IMR-90 (cell line): Measurements from ENCODE around the gene POU3F3. TPM values are rescaled to one million over a fixed set of nuclear protein-coding genes. Genes with fewer than 3 reads are reported as not detected.

Experiments used
- ATAC-seq: fragments of 200-7000 bp; cut with Tn5 transposase; 2 replicates; pipeline ENCODE4 v1.9.1; 2020; ENCODE audit warnings: low read depth, mild to moderate bottlenecking, moderate library complexity
- BruUV-seq: library from RNA; stranded (reverse); fragments of 400-500 nt; replicated peaks from 2 replicates; lab custom pipeline; 2021; lab: Mats Ljungman, UMichigan
- CTCF ChIA-PET: fragments of 300-600 bp; formaldehyde crosslinking; extraction: SDS; loops from one replicate; lab custom pipeline; 2021; ENCODE audit warnings: antibody characterized with exemption; lab: Yijun Ruan, JAX
- POLR2A ChIA-PET: fragments of 300-600 bp; sonication (Branson Sonifier 250); formaldehyde crosslinking; loops from one replicate; lab custom pipeline; 2022; ENCODE audit warnings: antibody characterized with exemption; ENCODE audit not compliant: unreplicated experiment; lab: Charles Lee
- DNase-seq: peaks from one replicate; pipeline ENCODE4 v3.0.0; 2013
- H2AFZ ChIP-seq: replicated peaks from 2 replicates; pipeline ENCODE3; 2013; ENCODE audit warnings: low read length, mild to moderate bottlenecking; ENCODE audit not compliant: poor library complexity
- H2AK5ac ChIP-seq: 2 replicates; pipeline ENCODE4 v1.6.1; 2013; ENCODE audit warnings: low read depth, low read length, inconsistent platforms
- H2AK9ac ChIP-seq: replicated peaks from 2 replicates; pipeline ENCODE3; 2013; ENCODE audit warnings: mild to moderate bottlenecking, low read depth, low read length, moderate library complexity; ENCODE audit not compliant: poor library complexity
- H2BK120ac ChIP-seq: 2 replicates; pipeline ENCODE4 v1.6.1; 2013; ENCODE audit warnings: low read depth, low read length, inconsistent platforms
- H2BK15ac ChIP-seq: 3 replicates; pipeline ENCODE4 v1.6.1; 2013; ENCODE audit warnings: low read depth, low read length, inconsistent platforms
- H2BK20ac ChIP-seq: 2 replicates; pipeline ENCODE4 v1.6.1; 2013; ENCODE audit warnings: low read depth, mild to moderate bottlenecking, inconsistent platforms, low read length, moderate library complexity
- H2BK5ac ChIP-seq: 2 replicates; pipeline ENCODE4 v1.6.1; 2013; ENCODE audit warnings: mild to moderate bottlenecking, low read depth, low read length, inconsistent platforms; ENCODE audit not compliant: poor library complexity, severe bottlenecking
- H3K14ac ChIP-seq: replicated peaks from 2 replicates; pipeline ENCODE4 v1.6.1; 2013; ENCODE audit warnings: low read depth, low read length, inconsistent platforms
- H3K18ac ChIP-seq: 2 replicates; pipeline ENCODE4 v1.6.1; 2013; ENCODE audit warnings: low read depth, low read length, control low read depth
- H3K23ac ChIP-seq: 2 replicates; pipeline ENCODE4 v1.6.1; 2013; ENCODE audit warnings: low read depth, low read length, inconsistent platforms
- H3K27ac ChIP-seq: 2 replicates; pipeline ENCODE4 v1.5.1; 2013; ENCODE audit warnings: mild to moderate bottlenecking, control low read depth, low read length; ENCODE audit not compliant: insufficient read depth
- H3K27me3 ChIP-seq: 2 replicates; pipeline ENCODE4 v1.6.1; 2013; ENCODE audit warnings: low read length; ENCODE audit not compliant: control insufficient read depth, insufficient read depth
- H3K36me3 ChIP-seq: 2 replicates; pipeline ENCODE4 v1.6.1; 2013; ENCODE audit warnings: low read length, mixed read lengths; ENCODE audit not compliant: control insufficient read depth, insufficient read depth
- H3K4ac ChIP-seq: 2 replicates; pipeline ENCODE4 v1.6.1; 2013; ENCODE audit warnings: low read depth, low read length, inconsistent platforms
- H3K4me1 ChIP-seq: 2 replicates; pipeline ENCODE4 v1.6.1; 2013; ENCODE audit warnings: low read length, mixed read lengths; ENCODE audit not compliant: control insufficient read depth, insufficient read depth
- H3K4me2 ChIP-seq: 2 replicates; pipeline ENCODE4 v1.6.1; 2013; ENCODE audit warnings: low read depth, mild to moderate bottlenecking, control low read depth, low read length, moderate library complexity
- H3K4me3 ChIP-seq: 2 replicates; pipeline ENCODE4 v1.5.1; 2013; ENCODE audit warnings: low read depth, mild to moderate bottlenecking, control low read depth, low read length, moderate library complexity; ENCODE audit not compliant: insufficient read depth
- H3K56ac ChIP-seq: 2 replicates; pipeline ENCODE4 v1.6.1; 2013; ENCODE audit warnings: low read length, inconsistent platforms; ENCODE audit not compliant: insufficient read depth; ENCODE audit errors: extremely low read depth
- H3K79me1 ChIP-seq, 2 experiments: 2 replicates each; pipeline ENCODE4 v1.6.1; 2013; ENCODE audit warnings: low read length in 2 of 2, inconsistent platforms in 1 of 2, low read depth in 1 of 2
- H3K9ac ChIP-seq: 2 replicates; pipeline ENCODE4 v1.6.1; 2013; ENCODE audit warnings: low read depth, low read length, control low read depth
- H3K9me1 ChIP-seq: 2 replicates; pipeline ENCODE4 v1.6.1; 2013; ENCODE audit warnings: low read length, inconsistent platforms; ENCODE audit not compliant: insufficient read depth
- H3K9me3 ChIP-seq: 2 replicates; pipeline ENCODE4 v1.6.1; 2013; ENCODE audit warnings: low read length; ENCODE audit not compliant: control insufficient read depth, insufficient read depth
- H4K20me1 ChIP-seq: 2 replicates; pipeline ENCODE4 v1.6.1; 2013; ENCODE audit warnings: low read length, inconsistent platforms; ENCODE audit not compliant: insufficient read depth
- H4K5ac ChIP-seq: 2 replicates; pipeline ENCODE4 v1.6.1; 2013; ENCODE audit warnings: mild to moderate bottlenecking, low read depth, low read length, control low read depth
- H4K8ac ChIP-seq, 2 experiments: 2 replicates each; pipeline ENCODE4 v1.6.1; 2013; ENCODE audit warnings: low read depth in 2 of 2, low read length in 2 of 2, control low read depth in 1 of 2, inconsistent platforms in 1 of 2
- H4K91ac ChIP-seq: 2 replicates; pipeline ENCODE4 v1.6.1; 2013; ENCODE audit warnings: low read depth, low read length, inconsistent platforms; ENCODE audit not compliant: insufficient read depth
- BHLHE40 ChIP-seq: fragments of 150-350 bp; IDR thresholded peaks from 2 replicates; pipeline ENCODE4 v1.6.1; 2016; ENCODE audit warnings: mild to moderate bottlenecking, low read depth, low read length
- CEBPB ChIP-seq: IDR thresholded peaks from 2 replicates; pipeline ENCODE4 v1.6.1; 2012; ENCODE audit warnings: low read depth, low read length, improper control_type of control experiment
- MAFK ChIP-seq: IDR thresholded peaks from 2 replicates; pipeline ENCODE4 v1.6.1; 2012; ENCODE audit warnings: low read depth, low read length, improper control_type of control experiment
- MAZ ChIP-seq: IDR thresholded peaks from 2 replicates; pipeline ENCODE4 v1.6.1; 2012; ENCODE audit warnings: low read depth, mild to moderate bottlenecking, low read length, improper control_type of control experiment, moderate library complexity, borderline replicate concordance
- MXI1 ChIP-seq: IDR thresholded peaks from 2 replicates; pipeline ENCODE4 v1.6.1; 2012; ENCODE audit warnings: low read depth, mild to moderate bottlenecking, low read length, moderate library complexity, borderline replicate concordance
- RAD21 ChIP-seq: IDR thresholded peaks from 2 replicates; pipeline ENCODE4 v1.6.1; 2012; ENCODE audit warnings: low read length, improper control_type of control experiment
- RCOR1 ChIP-seq: IDR thresholded peaks from 2 replicates; pipeline ENCODE4 v1.6.1; 2012; ENCODE audit warnings: mild to moderate bottlenecking, low read length, improper control_type of control experiment; ENCODE audit not compliant: insufficient replicate concordance
- SMC3 ChIP-seq: fragments of 150-350 bp; IDR thresholded peaks from 2 replicates; pipeline ENCODE4 v1.6.1; 2016; ENCODE audit warnings: low read depth, mild to moderate bottlenecking, antibody characterized with exemption, low read length, moderate library complexity
- WGBS, 2 experiments: methylation state at CpG; one replicate each; pipeline versions ENCODE4 v1.1.5 to v1.1.7; 2013; ENCODE audit warnings: missing lambda C conversion rate in 2 of 2; ENCODE audit not compliant: insufficient read length in 1 of 2; ENCODE audit errors: extremely low coverage in 2 of 2; 5-methylcytosine and 5-hydroxymethylcytosine counted together
- dilution Hi-C: fragments of 300-500 bp; cut with HindIII; formaldehyde crosslinking; loops from one replicate; pipeline ENCODE4 v1.14.3; 2018; ENCODE audit warnings: low sequenced_read_pairs; ENCODE audit not compliant: unreplicated experiment
- in situ Hi-C: fragments of 300-500 bp; cut with MboI; formaldehyde crosslinking; loops from 3 replicates; pipeline ENCODE4 v1.14.3; 2019; ENCODE audit warnings: low sequenced_read_pairs, inconsistent platforms, mixed read lengths
- intact Hi-C: fragments of 100-400 bp; cut with micrococcal nuclease; formaldehyde crosslinking; loops from 2 replicates; pipeline ENCODE4 v1.10.0; 2022
- polyA plus RNA-seq, 3 experiments: library from polyadenylated mRNA; depleted of rRNA; stranded (reverse); fragments of >200 nt; gene quantifications; 2 replicates each; pipeline ENCODE4 v1.2.3, GENCODE V29; 2012; ENCODE audit warnings: low replicate concordance in 1 of 3
- total RNA-seq: library from RNA; depleted of rRNA; stranded (reverse); fragments of >200 nt; gene quantifications from 2 replicates; pipeline ENCODE4 v1.2.3, GENCODE V29; 2012
- TF ChIP-seq, protein P1 (sequence below): fragments of 150-350 bp; IDR thresholded peaks from 2 replicates; pipeline ENCODE4 v1.6.1; 2016; ENCODE audit warnings: low read depth, mild to moderate bottlenecking, low read length, moderate library complexity, borderline replicate concordance
- TF ChIP-seq, protein P2 (sequence below): conservative IDR thresholded peaks from 2 replicates; pipeline ENCODE4 v1.5.1; 2012; ENCODE audit warnings: mild to moderate bottlenecking, low read depth, low read length, improper control_type of control experiment
- TF ChIP-seq, protein P3 (sequence below): fragments of 150-350 bp; IDR thresholded peaks from 2 replicates; pipeline ENCODE4 v1.6.1; 2017; ENCODE audit warnings: mild to moderate bottlenecking, antibody characterized with exemption, low read length, low read depth

The POU3F3 gene
- total and polyA plus RNA-seq, 2 of the 4 experiments (the other 2 are of a cell fraction) = not detected

DNA sequence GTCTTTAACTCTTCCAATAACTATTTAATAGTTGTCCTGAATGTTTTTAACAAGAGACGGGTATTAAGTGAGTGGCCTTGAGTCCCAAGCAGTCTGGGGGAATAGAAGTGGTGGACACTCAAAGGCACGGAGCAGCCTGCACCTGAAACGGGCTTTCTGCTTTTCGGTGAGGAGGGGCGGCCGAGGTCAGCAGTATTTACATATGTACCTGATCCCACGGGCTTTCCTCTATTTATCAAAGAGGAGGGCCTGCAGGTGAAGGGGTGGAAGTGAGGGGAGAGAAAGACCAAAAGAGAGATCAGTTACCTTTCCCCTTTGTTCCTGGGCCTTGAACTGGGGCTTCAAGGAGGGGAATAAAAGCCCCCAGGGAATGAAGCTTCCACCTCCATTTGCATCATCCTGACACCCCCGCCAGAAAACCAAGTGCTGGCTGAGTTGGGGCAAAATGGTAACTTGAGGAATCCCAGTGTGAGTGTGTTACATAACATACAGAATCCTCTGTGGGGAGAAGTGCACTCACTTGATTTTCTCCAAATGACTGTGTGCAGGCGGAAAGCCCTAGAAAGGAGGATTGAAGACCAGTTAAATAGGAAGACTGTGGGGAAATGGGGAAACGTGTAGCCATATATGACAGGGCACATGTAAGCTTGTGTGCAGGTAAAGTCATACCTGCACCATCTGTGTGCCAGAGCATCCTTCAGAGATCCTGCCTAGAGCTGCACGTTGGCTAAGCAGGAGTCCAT is 12.4 kb downstream of the POU3F3 start:
- DNase-seq (no peak), ATAC-seq (no peak)
- H2AK9ac ChIP-seq = no peak overlapping the region
- H3K27me3 ChIP-seq = peaks cover 74% of the 10 kb centered on the region
- no peaks in the 10 kb centered on the region for H3K9me1 ChIP-seq
- H2BK120ac ChIP-seq = no peak overlapping the region
- CTCF ChIA-PET = no interaction called here
- no peak overlapping the region for H2AFZ ChIP-seq
- H2BK5ac ChIP-seq = no peak overlapping the region
- H3K18ac ChIP-seq = no peak overlapping the region
- H3K79me1 ChIP-seq = no peaks in the 10 kb centered on the region
- H3K27ac ChIP-seq = no peak overlapping the region
- no peaks in the 10 kb centered on the region for H3K4me1 ChIP-seq
- no peaks in the 10 kb centered on the region for H3K9me3 ChIP-seq
- no peak overlapping the region for H4K91ac ChIP-seq
- H3K4me2 ChIP-seq = no peak overlapping the region
- intact Hi-C loops (no loop called here), dilution Hi-C loops (no loop called here), in situ Hi-C loops (no loop called here)
- TF ChIP-seq RAD21 (no peak), SMC3 (no peak), BHLHE40 (no peak), CEBPB (no peak), MAZ (no peak), MAFK (no peak), MXI1 (no peak), RCOR1 (no peak)
- TF ChIP-seq, protein P1, sequence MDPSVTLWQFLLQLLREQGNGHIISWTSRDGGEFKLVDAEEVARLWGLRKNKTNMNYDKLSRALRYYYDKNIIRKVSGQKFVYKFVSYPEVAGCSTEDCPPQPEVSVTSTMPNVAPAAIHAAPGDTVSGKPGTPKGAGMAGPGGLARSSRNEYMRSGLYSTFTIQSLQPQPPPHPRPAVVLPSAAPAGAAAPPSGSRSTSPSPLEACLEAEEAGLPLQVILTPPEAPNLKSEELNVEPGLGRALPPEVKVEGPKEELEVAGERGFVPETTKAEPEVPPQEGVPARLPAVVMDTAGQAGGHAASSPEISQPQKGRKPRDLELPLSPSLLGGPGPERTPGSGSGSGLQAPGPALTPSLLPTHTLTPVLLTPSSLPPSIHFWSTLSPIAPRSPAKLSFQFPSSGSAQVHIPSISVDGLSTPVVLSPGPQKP = no peak
- TF ChIP-seq, protein P2, sequence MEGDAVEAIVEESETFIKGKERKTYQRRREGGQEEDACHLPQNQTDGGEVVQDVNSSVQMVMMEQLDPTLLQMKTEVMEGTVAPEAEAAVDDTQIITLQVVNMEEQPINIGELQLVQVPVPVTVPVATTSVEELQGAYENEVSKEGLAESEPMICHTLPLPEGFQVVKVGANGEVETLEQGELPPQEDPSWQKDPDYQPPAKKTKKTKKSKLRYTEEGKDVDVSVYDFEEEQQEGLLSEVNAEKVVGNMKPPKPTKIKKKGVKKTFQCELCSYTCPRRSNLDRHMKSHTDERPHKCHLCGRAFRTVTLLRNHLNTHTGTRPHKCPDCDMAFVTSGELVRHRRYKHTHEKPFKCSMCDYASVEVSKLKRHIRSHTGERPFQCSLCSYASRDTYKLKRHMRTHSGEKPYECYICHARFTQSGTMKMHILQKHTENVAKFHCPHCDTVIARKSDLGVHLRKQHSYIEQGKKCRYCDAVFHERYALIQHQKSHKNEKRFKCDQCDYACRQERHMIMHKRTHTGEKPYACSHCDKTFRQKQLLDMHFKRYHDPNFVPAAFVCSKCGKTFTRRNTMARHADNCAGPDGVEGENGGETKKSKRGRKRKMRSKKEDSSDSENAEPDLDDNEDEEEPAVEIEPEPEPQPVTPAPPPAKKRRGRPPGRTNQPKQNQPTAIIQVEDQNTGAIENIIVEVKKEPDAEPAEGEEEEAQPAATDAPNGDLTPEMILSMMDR = no peak
- TF ChIP-seq, protein P3, sequence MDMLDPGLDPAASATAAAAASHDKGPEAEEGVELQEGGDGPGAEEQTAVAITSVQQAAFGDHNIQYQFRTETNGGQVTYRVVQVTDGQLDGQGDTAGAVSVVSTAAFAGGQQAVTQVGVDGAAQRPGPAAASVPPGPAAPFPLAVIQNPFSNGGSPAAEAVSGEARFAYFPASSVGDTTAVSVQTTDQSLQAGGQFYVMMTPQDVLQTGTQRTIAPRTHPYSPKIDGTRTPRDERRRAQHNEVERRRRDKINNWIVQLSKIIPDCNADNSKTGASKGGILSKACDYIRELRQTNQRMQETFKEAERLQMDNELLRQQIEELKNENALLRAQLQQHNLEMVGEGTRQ = no peak
- H3K9ac ChIP-seq = no peak overlapping the region
- no peak overlapping the region for H3K23ac ChIP-seq
- H3K4ac ChIP-seq = no peak overlapping the region
- no peaks in the 10 kb centered on the region for H4K20me1 ChIP-seq
- POLR2A ChIA-PET = no interaction called here
- no CpG with 5 or more reads among the region's 11 CpGs for WGBS, 2 experiments
- H4K8ac ChIP-seq = no peak overlapping the region
- H4K5ac ChIP-seq = no peak overlapping the region
- no peak overlapping the region for H3K14ac ChIP-seq
- no peak overlapping the region for H3K56ac ChIP-seq
- no peaks in the 10 kb centered on the region for H3K36me3 ChIP-seq
- H2AK5ac ChIP-seq = no peak overlapping the region
- no peak overlapping the region for H2BK15ac ChIP-seq
- H3K4me3 ChIP-seq = no peak overlapping the region
- no TSS peak for BruUV-seq
- no peak overlapping the region for H2BK20ac ChIP-seq
